GM23248 (cell line): ENCODE results near the gene PNISR.

Source experiments
- EZH2 ChIP-seq: fragments of 200-600 bp; sonication (generic); IDR thresholded peaks from 2 replicates; pipeline ENCODE4 v1.6.1; 2018; ENCODE audit warnings: antibody characterized with exemption, mild to moderate bottlenecking; ENCODE audit not compliant: insufficient read depth, poor library complexity, severe bottlenecking
- EZH2phosphoT487 ChIP-seq: fragments of 200-600 bp; sonication (generic); IDR thresholded peaks from 2 replicates; pipeline ENCODE4 v1.6.1; 2018; ENCODE audit warnings: antibody characterized with exemption, moderate library complexity, mild to moderate bottlenecking, low read depth; ENCODE audit not compliant: insufficient read depth

GRCh38 chr6:99393366-99393697, 31.8 kb downstream of the PNISR start:
- TF ChIP-seq EZH2 (no peak), EZH2phosphoT487 (no peak)
